CD14-positive monocyte (primary cell): Measurements from ENCODE around the gene SPATA17. TPM values are rescaled to one million over a fixed set of nuclear protein-coding genes. Genes with fewer than 3 reads are reported as not detected.

ENCODE experiments used
- DNase-seq, 3 donors: peaks; one replicate each; pipeline ENCODE4 v3.0.0-alpha.2; 2011 to 2022
- H2AFZ ChIP-seq: 2 replicates; pipeline ENCODE4 v1.6.0; 2012; ENCODE audit warnings: mild to moderate bottlenecking, low read depth, low read length, inconsistent platforms; ENCODE audit not compliant: insufficient read depth, poor library complexity, severe bottlenecking
- H3K27ac ChIP-seq, 2 donors: 1 replicate in 1 of 2; 2 replicates in 1 of 2; pipeline ENCODE4 v1.5.1; 2012 to 2013; ENCODE audit warnings: low read length in 2 of 2, control low read depth in 1 of 2, inconsistent platforms in 1 of 2, low read depth in 1 of 2, mild to moderate bottlenecking in 1 of 2
- H3K27me3 ChIP-seq, 2 donors: one replicate each; pipeline versions ENCODE4 v1.6.0 to v1.6.1; 2011 to 2013; ENCODE audit warnings: low read length in 2 of 2; ENCODE audit not compliant: control insufficient read depth in 2 of 2, insufficient read depth in 2 of 2
- H3K36me3 ChIP-seq, 2 donors: replicated peaks in 1 of 2; 1 replicate in 1 of 2; 2 replicates in 1 of 2; pipeline versions ENCODE4 v1.5.1 to v1.6.1; 2012 to 2013; ENCODE audit warnings: low read length in 2 of 2, control low read depth in 1 of 2, inconsistent platforms in 1 of 2, mild to moderate bottlenecking in 1 of 2; ENCODE audit not compliant: insufficient read depth in 2 of 2, control insufficient read depth in 1 of 2
- H3K4me1 ChIP-seq, 2 donors: 1 replicate in 1 of 2; 2 replicates in 1 of 2; pipeline versions ENCODE4 v1.5.1 to v1.6.1; 2012 to 2013; ENCODE audit warnings: low read length in 2 of 2, control low read depth in 1 of 2, inconsistent platforms in 1 of 2, mild to moderate bottlenecking in 1 of 2, moderate library complexity in 1 of 2; ENCODE audit not compliant: insufficient read depth in 2 of 2, control insufficient read depth in 1 of 2
- H3K4me2 ChIP-seq: replicated peaks from 2 replicates; pipeline ENCODE3; 2012; ENCODE audit warnings: low read length, moderate library complexity, mild to moderate bottlenecking; ENCODE audit not compliant: poor library complexity, severe bottlenecking; ENCODE audit errors: extremely low read depth
- H3K4me3 ChIP-seq, 3 experiments: fragments of 200-600 bp in 1 of 3; sonication (generic) in 1 of 3; replicated peaks in 1 of 3; 1 replicate in 2 of 3; 2 replicates in 1 of 3; pipeline ENCODE4 v1.5.1; 2011 to 2013; ENCODE audit warnings: low read length in 3 of 3, mild to moderate bottlenecking in 3 of 3, control low read depth in 2 of 3, low read depth in 2 of 3, inconsistent platforms in 1 of 3, moderate library complexity in 1 of 3
- H3K79me2 ChIP-seq: 2 replicates; pipeline ENCODE4 v1.6.0; 2012; ENCODE audit warnings: mild to moderate bottlenecking, control low read depth, inconsistent platforms, low read length, moderate library complexity; ENCODE audit not compliant: insufficient read depth
- H3K9ac ChIP-seq: 2 replicates; pipeline ENCODE4 v1.6.0; 2017; ENCODE audit warnings: low read length, mild to moderate bottlenecking; ENCODE audit not compliant: insufficient read depth, poor library complexity, severe bottlenecking
- H3K9me3 ChIP-seq, 2 donors: replicated peaks in 1 of 2; 1 replicate in 1 of 2; 2 replicates in 1 of 2; pipeline versions ENCODE4 v1.5.1 to v1.6.1; 2012 to 2013; ENCODE audit warnings: low read length in 2 of 2, control low read depth in 1 of 2; ENCODE audit not compliant: control insufficient read depth in 1 of 2, insufficient read depth in 1 of 2
- H4K20me1 ChIP-seq: 2 replicates; pipeline ENCODE4 v1.6.0; 2012; ENCODE audit warnings: mild to moderate bottlenecking, low read length, control low read depth, moderate library complexity; ENCODE audit not compliant: insufficient read depth
- H3K27ac Mint-ChIP-seq, 7 donors: one replicate each; pipeline ENCODE4 v1.8.0; 2020; ENCODE audit warnings: mild to moderate bottlenecking in 7 of 7, mixed read lengths in 7 of 7, moderate library complexity in 6 of 7, inconsistent platforms in 2 of 7
- H3K27me3 Mint-ChIP-seq, 3 donors: one replicate each; pipeline ENCODE4 v1.8.0; 2021 to 2022; ENCODE audit warnings: low read depth in 3 of 3, mild to moderate bottlenecking in 3 of 3, mixed read lengths in 3 of 3, moderate library complexity in 3 of 3, inconsistent platforms in 1 of 3
- H3K36me3 Mint-ChIP-seq, 2 donors: one replicate each; pipeline ENCODE4 v1.8.0; 2020; ENCODE audit warnings: mixed read lengths in 2 of 2, inconsistent platforms in 1 of 2, mild to moderate bottlenecking in 1 of 2
- H3K4me1 Mint-ChIP-seq: one replicate; pipeline ENCODE4 v1.8.0; 2020; ENCODE audit warnings: mild to moderate bottlenecking, mixed read lengths
- H3K4me3 Mint-ChIP-seq, 2 donors: one replicate each; pipeline ENCODE4 v1.8.0; 2020; ENCODE audit warnings: mild to moderate bottlenecking in 2 of 2, mixed read lengths in 2 of 2, moderate library complexity in 1 of 2
- H3K9me3 Mint-ChIP-seq, 7 donors: one replicate each; pipeline ENCODE4 v1.8.0; 2020 to 2022; ENCODE audit warnings: mixed read lengths in 7 of 7, mild to moderate bottlenecking in 6 of 7, moderate library complexity in 6 of 7, inconsistent platforms in 2 of 7
- WGBS: methylation state at CpG from one replicate; pipeline ENCODE4 v1.1.5; 2013; ENCODE audit warnings: missing lambda C conversion rate; ENCODE audit not compliant: insufficient coverage; 5-methylcytosine and 5-hydroxymethylcytosine counted together
- intact Hi-C, 2 donors: fragments of 100-400 bp; cut with micrococcal nuclease; formaldehyde crosslinking; loops; one replicate each; pipeline versions ENCODE4 v1.15.0 to v1.15.1; 2023
- polyA plus RNA-seq, 3 donors: library from polyadenylated mRNA; depleted of rRNA in 1 of 3; unstranded in 2 of 3; stranded (reverse) in 1 of 3; fragments of 300-500 nt in 2 of 3; fragments of >200 nt in 1 of 3; fragmentation: Illumina TruSeq in 2 of 3; gene quantifications; 1 replicate in 2 of 3; 2 replicates in 1 of 3; pipeline ENCODE4 v1.2.3, GENCODE V29; 2012 to 2021
- TF ChIP-seq, protein P1 (sequence below): fragments of 200-600 bp; IDR thresholded peaks from one replicate; pipeline ENCODE4 v1.8.0; 2022; ENCODE audit warnings: antibody characterized with exemption, mild to moderate bottlenecking

Gene SPATA17
- polyA plus RNA-seq, 3 donors: 0.28 TPM; not detected in 2

DNA sequence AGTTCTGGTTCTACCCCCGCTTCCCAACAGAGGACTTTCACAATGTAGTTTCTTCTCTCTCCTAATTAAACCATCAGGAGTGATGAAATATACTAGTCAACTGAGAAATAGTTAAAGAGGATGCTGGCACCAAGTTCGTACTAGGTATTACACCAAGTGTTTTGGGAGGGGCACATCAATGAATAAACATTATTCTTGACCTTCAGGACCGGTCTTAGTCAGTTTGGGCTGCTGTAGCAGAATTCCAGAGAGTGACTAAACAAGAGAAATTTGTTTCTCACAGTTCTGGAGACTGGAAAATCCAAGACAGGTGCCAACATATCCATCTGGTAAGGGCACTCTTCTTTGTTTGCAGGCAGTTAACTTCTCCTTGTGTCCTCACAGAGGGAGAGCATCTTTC lies 103.8 kb downstream of the SPATA17 start:
- H3K4me3 Mint-ChIP-seq: no peak overlapping the region
- H3K36me3 Mint-ChIP-seq: no peaks in the 10 kb centered on the region
- Histone ChIP-seq H2AFZ (no peak overlapping the region), H3K4me3 (no peak overlapping the region), H3K27ac (no peak overlapping the region), H3K79me2 (no peaks in the 10 kb centered on the region), H4K20me1 (no peaks in the 10 kb centered on the region), H3K9me3 (no peaks in the 10 kb centered on the region), H3K4me2 (no peak overlapping the region), H3K36me3 (no peaks in the 10 kb centered on the region), H3K9ac (no peak overlapping the region), H3K27me3 (no peaks in the 10 kb centered on the region), H3K4me1 (no peaks in the 10 kb centered on the region)
- TF ChIP-seq, protein P1, sequence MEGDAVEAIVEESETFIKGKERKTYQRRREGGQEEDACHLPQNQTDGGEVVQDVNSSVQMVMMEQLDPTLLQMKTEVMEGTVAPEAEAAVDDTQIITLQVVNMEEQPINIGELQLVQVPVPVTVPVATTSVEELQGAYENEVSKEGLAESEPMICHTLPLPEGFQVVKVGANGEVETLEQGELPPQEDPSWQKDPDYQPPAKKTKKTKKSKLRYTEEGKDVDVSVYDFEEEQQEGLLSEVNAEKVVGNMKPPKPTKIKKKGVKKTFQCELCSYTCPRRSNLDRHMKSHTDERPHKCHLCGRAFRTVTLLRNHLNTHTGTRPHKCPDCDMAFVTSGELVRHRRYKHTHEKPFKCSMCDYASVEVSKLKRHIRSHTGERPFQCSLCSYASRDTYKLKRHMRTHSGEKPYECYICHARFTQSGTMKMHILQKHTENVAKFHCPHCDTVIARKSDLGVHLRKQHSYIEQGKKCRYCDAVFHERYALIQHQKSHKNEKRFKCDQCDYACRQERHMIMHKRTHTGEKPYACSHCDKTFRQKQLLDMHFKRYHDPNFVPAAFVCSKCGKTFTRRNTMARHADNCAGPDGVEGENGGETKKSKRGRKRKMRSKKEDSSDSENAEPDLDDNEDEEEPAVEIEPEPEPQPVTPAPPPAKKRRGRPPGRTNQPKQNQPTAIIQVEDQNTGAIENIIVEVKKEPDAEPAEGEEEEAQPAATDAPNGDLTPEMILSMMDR: no peak
- peaks cover 0 to 3% (median 0%) of the 10 kb centered on the region in 7 donors for H3K9me3 Mint-ChIP-seq
- intact Hi-C loops: no loop called here
- H3K27me3 Mint-ChIP-seq: no peaks in the 10 kb centered on the region
- 83% methylated on average over 1 of the region's 3 CpGs for WGBS
- DNase-seq: no peak
- H3K4me1 Mint-ChIP-seq: no peaks in the 10 kb centered on the region
- no peak overlapping the region for H3K27ac Mint-ChIP-seq

DNA sequence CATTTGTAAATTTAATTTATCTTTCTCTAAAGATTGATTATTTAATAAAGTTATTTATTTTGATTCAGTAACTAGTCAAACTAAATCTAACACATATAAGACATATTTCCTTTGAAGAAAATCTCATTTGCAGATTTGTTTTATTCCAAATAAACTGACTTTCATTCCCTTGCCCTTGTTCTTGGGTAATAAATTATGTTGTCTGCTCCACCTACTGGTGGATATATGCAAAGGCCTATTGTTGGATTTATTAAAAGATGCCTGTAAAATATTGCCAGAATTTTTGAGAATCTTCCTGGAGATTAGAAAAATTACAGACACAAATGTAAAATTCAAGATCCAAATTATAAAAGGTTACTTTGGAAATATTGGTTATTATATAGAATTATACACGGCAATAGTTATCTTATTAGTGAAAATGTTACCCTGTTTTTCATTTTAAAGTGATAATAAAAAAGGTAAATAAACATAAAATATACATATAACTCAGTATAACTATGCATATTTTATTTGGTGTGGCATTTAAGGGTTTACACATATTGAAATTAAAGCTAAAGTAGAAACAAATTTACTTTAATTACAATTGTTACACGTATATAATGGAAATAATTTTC lies 116.1 kb downstream of the SPATA17 start:
- no peaks in the 10 kb centered on the region for H3K27me3 Mint-ChIP-seq
- intact Hi-C loops: no loop called here
- no peak for DNase-seq

More for the DNA sequence above, 116.1 kb downstream of the SPATA17 start:
- TF ChIP-seq, protein P1: peak; percentile 75
- H3K9ac ChIP-seq: no peak overlapping the region
- no peaks in the 10 kb centered on the region for H3K36me3 ChIP-seq
- H4K20me1 ChIP-seq: no peaks in the 10 kb centered on the region
- no CpG with 5 or more reads among the region's 2 CpGs for WGBS
- no peaks in the 10 kb centered on the region for H3K79me2 ChIP-seq
- H2AFZ ChIP-seq: no peak overlapping the region
- Mint-ChIP-seq H3K4me1 (no peaks in the 10 kb centered on the region), H3K9me3 (no peaks in the 10 kb centered on the region), H3K4me3 (no peak overlapping the region), H3K36me3 (no peaks in the 10 kb centered on the region), H3K27ac (no peak overlapping the region)
- no peak overlapping the region for H3K4me2 ChIP-seq
- H3K9me3 ChIP-seq: no peaks in the 10 kb centered on the region
- H3K27me3 ChIP-seq: no peaks in the 10 kb centered on the region
- no peak overlapping the region for H3K27ac ChIP-seq
- no peak overlapping the region for H3K4me3 ChIP-seq
- H3K4me1 ChIP-seq: no peaks in the 10 kb centered on the region
